ENCODE results near the gene DNASE1L3.
"Not testable (repeated sequence)": the region's sequence is repeated elsewhere in the genome, so short reads cannot be mapped to it uniquely, and the experiment has no call there.

DNASE1L3 gene, protein sequence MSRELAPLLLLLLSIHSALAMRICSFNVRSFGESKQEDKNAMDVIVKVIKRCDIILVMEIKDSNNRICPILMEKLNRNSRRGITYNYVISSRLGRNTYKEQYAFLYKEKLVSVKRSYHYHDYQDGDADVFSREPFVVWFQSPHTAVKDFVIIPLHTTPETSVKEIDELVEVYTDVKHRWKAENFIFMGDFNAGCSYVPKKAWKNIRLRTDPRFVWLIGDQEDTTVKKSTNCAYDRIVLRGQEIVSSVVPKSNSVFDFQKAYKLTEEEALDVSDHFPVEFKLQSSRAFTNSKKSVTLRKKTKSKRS

DNA sequence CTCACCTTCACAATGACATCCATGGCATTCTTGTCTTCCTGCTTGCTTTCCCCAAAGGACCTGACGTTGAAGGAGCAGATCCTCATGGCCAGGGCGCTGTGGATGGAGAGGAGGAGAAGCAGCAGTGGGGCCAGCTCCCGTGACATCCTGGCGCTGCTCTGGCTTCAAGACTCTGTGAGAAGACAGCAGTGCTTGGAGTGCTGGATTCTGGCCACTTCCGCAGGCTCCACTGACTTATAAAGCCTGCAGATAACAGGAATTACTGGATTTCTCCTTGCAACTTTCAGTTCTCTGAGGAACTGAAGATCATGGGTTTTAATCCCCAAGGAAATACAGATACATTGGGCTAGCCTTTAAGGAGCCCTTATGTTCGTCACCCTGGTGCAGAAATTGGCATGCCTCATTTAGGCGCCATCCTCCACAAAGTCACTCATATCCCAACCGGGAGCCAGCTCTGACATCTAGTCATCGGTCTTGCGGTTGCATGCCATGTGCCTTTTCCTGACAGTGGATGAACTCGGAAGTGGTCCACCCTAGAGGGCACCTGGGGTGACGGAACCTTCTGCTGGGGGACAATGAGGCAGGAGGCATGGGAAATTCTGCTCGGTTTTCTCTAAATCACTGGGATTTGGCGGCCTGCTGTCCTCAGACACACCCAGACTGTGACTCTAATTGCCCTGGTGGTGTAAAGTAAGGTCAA is at the start of gene DNASE1L3:
TSS of gene DNASE1L3 (minus strand) at position 212 of the 700 bp plus-strand sequence. CDS start at position 146, 66 bp downstream.
- in situ Hi-C loops (cut with HindIII; ENCODE audit: low sequenced_read_pairs), result no loop called here

DNA sequence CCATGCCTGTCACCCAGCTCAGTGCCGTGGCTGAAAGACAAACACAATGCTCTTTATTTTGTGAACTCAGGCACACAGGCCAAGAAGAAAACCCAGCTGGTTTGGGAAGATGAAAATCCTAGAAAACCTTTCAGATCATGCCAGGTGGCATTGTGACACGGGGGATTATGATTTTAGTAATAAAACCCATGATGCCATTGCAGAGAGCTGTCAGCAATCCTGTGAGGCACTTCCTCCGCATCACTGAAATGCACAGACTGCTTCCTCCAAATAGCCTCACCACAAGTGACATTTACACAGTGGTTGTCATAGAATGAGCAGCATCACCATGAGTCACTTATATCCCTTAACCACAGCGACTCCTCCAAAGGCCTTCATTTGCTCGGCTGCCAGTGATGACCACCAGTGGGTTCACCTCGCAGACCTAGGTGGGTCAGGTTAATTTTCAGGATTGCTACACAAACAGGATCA is 49.5 kb upstream of the DNASE1L3 start:
- in situ Hi-C loops (cut with HindIII; ENCODE audit: low sequenced_read_pairs), result no loop called here

DNA sequence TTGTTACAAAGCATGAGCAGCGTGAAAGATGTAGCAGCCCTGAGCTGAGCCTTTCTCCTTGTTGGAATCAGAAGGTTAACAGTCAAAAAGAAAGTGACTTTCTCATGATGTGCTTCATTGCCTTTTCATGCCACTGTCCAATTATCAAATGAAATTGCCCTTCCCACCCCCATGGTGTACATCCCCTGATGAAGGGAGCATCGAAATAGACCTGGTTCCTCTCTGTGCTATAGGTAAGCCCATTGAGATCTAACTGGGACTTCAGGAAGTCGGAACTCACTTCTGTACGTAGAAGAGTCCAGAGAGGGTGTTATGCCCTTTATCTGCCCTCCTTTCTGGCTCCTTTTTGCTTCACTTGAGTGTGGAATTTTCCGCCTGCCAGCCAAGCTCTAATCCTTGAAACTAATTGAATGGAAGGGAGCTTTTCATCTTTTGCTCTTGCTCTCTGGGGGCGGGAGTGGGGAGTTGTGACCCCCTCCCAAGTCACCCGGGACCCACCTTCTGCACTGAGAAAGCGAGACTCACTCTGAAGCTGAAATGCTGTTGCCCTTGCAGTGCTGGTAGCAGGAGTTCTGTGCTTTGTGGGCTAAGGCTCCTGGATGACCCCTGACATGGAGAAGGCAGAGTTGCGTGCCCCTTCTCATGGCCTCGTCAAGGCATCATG is 47.8 kb upstream of the DNASE1L3 start:
- in situ Hi-C loops (cut with HindIII; ENCODE audit: low sequenced_read_pairs), result no loop called here

DNA sequence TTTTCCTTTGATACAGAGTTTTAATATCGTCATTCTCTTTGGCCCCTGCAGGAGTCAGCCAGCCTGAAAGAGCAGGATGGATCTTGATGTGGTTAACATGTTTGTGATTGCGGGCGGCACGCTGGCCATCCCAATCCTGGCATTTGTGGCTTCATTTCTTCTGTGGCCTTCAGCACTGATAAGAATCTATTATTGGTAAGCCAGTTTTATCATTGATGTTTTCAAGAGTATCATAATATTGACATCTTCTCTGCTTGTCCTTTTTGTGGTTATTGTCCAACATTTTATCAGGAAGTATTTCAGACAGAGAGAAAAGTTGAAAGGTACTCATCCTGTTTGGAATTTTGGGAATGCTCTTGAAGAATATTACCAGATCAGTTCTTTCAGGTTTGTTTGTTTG is 45.7 kb upstream of the DNASE1L3 start:
- in situ Hi-C loops (cut with HindIII; ENCODE audit: low sequenced_read_pairs), result no loop called here

DNA sequence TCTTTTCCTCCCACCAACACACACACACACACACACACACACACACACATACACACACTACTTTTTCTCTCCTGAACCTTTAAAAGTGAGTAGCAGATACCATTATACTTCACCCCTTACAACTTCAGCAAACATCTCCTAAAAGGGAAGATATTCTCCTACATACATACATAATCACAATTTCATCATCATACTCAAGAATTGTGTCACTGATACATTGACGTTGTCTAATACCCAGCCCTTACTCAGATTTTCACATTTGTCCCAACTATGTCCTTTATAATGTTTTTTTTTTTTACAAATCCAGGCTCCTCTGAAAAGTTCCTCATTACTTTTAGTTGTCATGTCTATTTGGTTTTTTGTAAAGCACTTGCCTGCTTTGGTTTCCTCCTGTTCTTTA is 45.3 kb upstream of the DNASE1L3 start:
- in situ Hi-C loops (cut with HindIII; ENCODE audit: low sequenced_read_pairs), result no loop called here

DNA sequence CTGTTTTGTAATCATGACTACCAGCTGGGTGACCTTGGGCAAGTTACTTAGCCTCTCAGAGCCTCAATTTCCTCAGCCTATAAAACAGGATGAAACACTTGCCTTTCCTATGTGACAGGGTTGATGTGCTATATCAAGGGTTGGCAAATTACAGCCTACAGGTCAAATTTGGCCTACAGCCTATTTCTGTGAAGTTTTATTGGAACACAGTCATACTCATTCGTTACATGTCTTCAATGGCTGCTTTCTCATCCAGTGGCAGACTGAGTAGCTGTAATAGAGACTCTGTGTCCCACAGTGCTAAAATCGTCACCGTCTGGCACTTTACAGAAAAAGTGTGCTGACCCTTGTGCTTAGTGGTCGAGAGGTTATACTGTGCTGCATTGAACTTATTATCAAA is 43.4 kb upstream of the DNASE1L3 start:
- in situ Hi-C loops (cut with HindIII; ENCODE audit: low sequenced_read_pairs), result no loop called here

DNA sequence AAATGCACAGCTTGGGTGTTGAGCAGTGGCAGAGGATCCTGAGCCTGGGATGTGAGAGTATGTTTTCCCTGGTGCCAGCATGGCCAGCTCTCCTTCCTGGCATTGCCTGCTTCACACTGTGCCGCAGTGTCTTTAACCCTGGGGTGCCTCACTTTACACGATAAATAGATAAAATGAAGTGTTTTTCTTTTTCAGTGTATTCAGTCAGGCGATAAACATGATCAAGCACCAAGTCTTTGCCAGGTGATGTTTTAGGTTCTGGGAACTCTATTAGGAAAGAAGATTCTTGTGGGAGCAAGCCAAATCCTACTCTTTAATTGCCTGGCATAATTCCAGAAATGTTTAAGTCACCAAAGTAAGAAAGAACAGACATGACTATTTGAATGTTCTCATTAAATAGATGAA is 40.9 kb upstream of the DNASE1L3 start:
- in situ Hi-C loops (cut with HindIII; ENCODE audit: low sequenced_read_pairs), result no loop called here

DNA sequence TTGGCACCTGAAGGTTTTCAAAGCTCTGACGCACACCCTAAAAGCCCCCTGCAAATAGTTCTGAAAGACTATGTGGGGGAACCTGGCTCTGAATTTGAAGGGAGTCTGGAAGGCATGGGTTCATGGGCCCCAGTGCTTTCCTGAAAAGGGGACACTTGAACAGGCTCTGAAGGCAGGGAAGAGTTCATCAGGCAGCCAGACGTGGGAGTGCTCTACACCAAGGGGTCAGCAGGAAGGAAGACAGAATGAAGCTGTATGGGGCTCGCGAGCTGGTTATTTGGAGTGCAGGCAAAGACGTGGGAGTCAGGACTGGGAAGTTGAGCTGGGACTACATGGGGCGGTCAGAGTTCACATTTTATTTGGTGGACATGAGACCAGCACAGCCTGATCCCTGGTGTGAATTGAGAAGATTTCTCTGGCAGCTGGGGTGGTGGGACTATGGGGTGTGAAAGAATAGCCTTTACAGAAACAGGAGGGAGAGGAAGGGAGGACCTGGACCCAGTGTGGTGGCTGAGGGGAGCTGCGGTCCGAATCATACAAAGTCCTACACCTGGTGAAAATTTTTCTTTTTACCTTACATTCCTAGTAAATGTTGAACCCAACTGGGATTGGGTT is 39.4 kb upstream of the DNASE1L3 start:
- in situ Hi-C loops (cut with HindIII; ENCODE audit: low sequenced_read_pairs), result no loop called here

DNA sequence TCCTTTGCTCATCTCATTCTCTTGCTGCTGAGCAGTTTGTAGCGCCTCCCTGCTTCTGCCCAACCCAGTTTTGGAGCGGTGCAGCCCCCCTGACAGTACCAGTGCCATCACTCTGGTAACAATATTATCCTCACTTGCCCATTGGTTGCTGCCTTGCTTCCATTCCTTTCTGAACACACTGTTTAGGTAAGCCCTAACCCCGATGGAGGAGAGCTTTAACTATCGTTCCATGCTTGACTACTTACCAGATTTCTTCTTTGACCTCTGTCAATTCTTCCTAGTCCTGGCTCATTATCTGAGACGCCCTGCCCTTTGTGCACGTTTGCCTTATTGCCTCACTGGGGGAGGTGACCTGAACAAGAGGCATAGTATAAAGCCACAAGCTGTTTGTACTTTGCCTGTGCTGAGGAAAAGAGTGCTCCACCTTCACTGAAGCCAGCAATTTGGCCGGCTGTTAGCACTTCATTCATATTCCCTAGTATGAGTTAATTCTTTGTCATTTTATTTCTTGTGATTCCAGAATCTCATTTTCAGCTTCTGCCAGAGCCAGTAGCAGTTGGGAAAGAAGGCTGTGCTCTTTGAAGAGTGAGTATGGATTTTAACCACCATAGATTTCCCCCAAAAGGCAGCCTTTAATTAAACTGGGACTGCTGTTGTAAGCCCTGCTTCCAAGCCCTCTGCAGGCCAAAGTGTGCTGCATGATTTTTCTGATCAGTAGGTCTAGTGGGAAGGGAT is 38.8 kb upstream of the DNASE1L3 start:
- in situ Hi-C loops (cut with HindIII; ENCODE audit: low sequenced_read_pairs), result no loop called here

DNA sequence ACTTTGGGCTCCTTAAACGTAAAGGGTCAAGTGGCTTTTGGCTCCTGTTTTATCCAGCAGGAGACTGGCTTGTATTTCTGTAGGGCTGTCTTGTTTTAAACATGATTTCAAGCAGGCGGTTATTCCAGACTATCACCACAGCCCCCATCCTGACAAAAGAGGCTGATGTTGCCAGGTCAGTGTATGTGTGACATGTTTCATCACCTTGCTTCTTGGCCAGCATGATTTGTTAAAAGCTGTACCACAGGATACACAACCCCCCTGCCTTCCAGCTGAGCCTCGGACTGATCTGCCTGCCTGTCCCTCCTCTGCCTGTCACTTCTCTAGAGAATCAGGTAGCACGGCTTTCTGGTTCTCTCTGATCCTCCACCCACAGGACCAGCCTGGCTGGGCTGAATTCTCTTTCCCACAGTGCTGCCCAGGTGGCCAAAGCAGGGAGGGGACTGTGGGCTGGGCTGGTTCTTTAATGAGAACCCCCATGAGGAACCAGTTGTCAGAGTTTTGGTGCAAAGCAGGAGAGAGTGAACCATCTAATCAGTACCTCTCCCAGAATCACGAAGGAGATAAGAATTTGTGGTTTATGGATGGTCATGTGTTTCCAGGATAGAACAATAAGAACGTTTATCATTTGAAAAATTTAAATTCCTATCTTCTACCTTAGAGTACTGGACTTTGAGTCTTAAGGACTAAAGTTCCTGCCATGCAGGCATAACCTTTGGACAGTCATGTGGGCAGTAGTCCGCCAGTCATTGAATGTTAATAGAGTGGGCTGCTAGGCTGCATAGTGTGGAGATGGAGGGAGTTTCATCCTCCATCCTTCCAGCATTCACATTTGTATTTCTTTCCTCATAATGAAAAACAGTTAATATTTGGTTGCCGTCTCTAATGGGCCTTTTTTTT is 35.6 kb upstream of the DNASE1L3 start:
- in situ Hi-C loops (cut with HindIII; ENCODE audit: low sequenced_read_pairs), result no loop called here

DNA sequence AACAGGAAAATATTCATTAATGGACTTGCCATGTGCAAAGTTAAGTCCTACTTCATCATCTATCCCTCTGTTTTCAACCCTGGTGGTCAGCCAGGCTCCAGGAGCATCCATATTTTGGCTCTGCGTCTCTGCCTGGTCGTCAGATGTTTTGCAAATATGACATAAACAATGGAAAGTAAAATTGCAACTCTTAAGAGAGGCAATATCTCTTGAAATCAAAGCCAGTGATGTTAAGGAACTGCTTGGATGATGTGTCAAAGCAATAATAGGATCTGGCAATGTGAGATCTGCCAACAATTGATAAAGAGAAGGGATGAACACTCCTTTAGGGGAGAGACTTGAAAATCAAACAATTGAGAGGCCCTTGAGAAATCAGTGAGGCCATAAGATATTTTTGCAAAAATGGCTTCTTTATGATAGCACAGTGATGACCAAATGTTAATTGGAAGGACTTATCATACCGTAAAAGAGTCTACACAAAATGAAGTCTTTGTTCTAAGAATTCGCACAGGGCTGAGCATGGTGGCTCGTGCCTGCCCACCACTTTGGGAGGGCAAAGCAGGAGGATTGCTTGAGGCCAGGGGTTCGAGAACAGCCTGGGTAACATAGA is 33.3 kb upstream of the DNASE1L3 start:
- in situ Hi-C loops (cut with HindIII; ENCODE audit: low sequenced_read_pairs), result no loop called here

DNA sequence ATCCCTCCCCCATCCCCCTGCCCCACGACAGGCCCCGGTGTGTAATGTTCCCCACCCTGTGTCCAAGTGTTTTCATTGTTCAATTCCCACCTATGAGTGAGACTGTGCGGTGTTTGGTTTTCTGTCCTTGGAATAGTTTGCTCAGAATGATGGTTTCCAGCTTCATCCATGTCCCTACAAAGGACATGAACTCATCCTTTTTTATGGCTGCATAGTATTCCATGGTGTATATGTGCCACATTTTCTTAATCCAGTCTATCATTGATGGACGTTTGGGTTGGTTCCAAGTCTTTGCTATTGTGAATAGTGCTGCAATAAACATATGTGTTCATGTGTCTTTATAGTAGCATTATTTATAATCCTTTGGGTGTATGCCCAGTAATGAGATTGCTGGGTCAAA is 32.1 kb upstream of the DNASE1L3 start:
- in situ Hi-C loops (cut with HindIII; ENCODE audit: low sequenced_read_pairs), result not testable (repeated sequence)

DNA sequence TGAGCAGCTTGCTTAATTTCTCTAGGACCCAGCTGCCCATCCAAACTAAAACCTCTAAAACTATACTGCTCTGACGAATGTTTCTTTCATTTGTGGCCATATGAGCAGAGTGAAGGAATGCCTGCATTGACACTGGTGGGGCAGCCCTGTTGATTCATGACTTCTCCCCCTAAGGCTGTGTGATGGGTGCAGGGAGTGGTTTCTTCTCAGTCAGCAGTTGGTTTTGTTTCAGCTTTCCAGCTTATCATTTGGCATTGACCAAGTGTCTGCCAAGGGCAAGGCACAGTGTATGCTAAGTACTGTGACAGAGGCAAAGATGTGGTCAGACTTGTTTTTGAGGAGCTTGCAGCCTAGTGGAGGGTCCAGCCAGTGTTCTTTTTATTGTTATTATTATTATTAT is 31.6 kb upstream of the DNASE1L3 start:
- in situ Hi-C loops (cut with HindIII; ENCODE audit: low sequenced_read_pairs), result no loop called here

DNA sequence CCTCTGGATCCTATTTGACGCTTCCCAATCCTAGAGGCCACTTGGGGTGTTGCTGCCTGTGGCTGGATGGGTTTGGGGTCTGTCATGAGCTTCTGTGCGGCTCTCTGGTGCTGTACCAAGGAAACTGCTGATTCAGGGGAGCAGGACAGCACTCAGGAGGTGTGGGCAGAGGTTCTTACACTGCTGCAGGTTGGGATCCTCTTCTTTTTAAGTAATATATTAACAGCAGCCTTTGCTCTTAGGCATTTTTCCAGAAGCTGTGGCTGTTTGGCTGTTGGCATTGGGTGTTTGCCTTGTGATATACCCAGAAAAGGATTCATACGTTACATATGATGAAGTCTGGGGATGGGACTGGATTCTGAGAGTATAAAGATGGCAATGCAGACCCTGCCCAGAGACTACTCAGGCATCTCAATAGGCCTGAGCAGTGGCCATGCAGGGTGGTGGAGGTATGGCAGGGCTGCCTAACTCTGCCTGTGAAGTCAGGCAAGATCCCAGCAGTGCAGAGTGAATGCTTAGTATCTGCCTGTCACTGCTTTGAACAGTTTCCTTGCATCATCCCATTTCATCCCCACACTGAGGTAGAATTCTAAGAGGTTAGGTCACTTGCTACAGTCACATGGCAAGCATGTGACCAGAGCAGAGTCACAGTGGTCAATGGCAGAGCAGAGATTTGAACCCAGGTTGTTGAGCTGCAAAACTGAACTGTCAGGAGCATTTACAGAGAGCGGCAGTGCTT is 30.7 kb upstream of the DNASE1L3 start:
- in situ Hi-C loops (cut with HindIII; ENCODE audit: low sequenced_read_pairs), result no loop called here

DNA sequence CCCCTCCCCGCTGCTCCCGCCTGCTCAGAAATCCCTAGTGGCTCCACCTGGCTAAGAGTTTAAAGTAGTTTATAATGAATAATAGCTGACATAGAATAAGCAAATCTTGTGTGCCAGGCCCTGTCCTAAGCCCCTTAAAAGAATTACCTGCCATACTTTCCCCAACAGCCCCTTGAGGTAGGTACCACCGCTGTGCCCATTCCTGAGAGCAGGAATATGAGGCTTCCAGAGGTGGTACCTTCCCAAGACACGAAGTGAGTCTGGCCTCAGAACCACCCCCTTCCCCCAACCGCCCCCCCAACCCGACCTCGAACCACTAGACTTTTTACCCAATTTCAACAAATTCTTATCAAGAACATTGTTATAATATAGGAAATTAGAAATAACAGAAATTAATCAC is 28.1 kb upstream of the DNASE1L3 start:
- in situ Hi-C loops (cut with HindIII; ENCODE audit: low sequenced_read_pairs), result no loop called here

DNA sequence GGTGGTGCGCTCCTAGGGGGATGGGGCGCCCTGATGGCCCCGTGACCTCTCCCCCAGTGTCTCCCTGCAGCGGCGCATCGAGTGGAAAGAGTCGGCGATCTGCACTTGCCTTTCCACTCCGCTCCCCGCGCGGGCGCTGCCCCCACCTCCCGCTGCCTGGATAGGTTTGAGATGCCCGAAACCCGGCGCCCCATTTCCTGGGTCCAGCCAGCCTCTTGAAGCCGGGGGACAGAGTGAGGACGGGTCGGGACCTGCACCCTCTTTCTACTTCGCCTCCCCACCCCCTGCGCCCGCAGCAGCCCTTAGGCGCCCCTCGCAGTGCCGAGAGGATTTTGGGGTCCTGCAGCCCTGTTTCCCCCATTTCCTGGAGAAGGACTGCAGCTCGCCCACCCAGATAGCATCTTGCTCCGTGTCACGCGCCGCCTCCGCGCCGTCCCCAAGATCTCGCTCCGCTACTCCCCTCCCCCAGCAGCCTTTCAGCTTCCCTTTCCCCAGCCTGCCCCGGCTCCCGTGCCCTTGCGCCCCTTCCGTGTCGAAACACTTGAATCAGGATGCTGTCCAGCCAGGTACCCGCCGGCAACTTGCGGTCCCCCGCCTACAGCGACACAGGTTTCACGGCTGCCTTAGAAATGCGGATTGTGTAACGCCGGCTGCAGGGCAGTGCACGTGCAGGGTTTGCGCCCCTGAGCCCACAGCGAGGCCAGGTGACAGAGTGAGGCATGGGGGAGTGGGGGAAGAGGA is 27.3 kb upstream of the DNASE1L3 start:
- in situ Hi-C loops (cut with HindIII; ENCODE audit: low sequenced_read_pairs), result no loop called here

DNA sequence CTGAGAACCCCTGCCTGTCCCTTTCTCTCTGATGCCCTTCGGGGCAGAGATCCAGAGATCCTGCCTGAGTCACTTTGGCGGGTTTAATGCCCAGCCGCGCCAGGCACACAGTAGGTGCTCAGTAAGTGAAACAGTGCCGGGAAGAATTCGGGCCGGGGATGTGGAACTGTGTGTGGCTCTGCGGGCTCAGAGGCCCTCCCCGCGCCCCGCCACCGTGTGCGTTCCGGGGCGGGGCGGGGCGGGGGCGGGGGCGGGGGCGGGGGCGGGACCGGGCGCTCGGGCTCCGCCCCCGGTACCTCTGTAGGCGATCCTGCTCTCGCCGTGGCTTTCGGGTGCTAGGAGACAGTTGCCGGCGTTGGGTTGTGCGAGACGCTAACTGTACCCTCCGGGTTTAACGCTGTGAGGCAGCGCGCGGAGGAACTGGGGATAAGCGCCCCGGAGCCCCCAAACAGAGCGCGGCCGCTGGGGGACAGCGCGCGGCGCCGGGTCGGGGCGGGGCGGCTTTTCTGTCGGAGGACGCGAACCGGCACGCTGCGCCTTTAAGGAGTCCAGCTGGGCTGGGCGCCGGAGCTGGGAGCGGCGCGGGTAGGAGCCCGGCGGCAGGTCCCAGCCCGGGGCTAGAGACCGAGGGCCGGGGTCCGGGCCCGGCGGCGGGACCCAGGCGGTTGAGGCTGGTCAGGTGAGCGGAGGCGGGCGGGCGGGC is 26.6 kb upstream of the DNASE1L3 start, which contains the start of gene ABHD6:
TSS of gene ABHD6 (plus strand) at position 555 of the 703 bp plus-strand sequence. CDS start 18,795 bp downstream, outside the sequence.
- in situ Hi-C loops (cut with HindIII; ENCODE audit: low sequenced_read_pairs), result no loop called here
